Stimulated activated CD4-positive, alpha-beta T cell treated with anti-CD3 and anti-CD28 coated beads, Interleukin-2, amount 100 ng/mL, for 4 hours (primary cell): ENCODE data around the gene ZC3H14.
"Not testable (repeated sequence)": the region's sequence is repeated elsewhere in the genome, so short reads cannot be mapped to it uniquely, and the experiment has no call there.

Source experiments
- DNase-seq: peaks from one replicate; pipeline ENCODE4 v3.0.0-alpha.2; 2020; ENCODE audit warnings: low read depth

Gene ZC3H14, protein sequence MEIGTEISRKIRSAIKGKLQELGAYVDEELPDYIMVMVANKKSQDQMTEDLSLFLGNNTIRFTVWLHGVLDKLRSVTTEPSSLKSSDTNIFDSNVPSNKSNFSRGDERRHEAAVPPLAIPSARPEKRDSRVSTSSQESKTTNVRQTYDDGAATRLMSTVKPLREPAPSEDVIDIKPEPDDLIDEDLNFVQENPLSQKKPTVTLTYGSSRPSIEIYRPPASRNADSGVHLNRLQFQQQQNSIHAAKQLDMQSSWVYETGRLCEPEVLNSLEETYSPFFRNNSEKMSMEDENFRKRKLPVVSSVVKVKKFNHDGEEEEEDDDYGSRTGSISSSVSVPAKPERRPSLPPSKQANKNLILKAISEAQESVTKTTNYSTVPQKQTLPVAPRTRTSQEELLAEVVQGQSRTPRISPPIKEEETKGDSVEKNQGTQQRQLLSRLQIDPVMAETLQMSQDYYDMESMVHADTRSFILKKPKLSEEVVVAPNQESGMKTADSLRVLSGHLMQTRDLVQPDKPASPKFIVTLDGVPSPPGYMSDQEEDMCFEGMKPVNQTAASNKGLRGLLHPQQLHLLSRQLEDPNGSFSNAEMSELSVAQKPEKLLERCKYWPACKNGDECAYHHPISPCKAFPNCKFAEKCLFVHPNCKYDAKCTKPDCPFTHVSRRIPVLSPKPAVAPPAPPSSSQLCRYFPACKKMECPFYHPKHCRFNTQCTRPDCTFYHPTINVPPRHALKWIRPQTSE

GRCh38 chr14:88562831-88563686, at the start of gene ZC3H14:
Gene ZC3H14 (plus strand): TSS chr14:88563037. CDS start chr14:88563134, 97 bp downstream.
- DNase-seq = peak; percentile 82

GRCh38 chr14:88515499-88516221, 47.2 kb upstream of the ZC3H14 start:
- DNase-seq = no peak

- no peak for DNase-seq
These were observed 45.9 kb upstream of the ZC3H14 start for GRCh38 chr14:88516861-88517357.

GRCh38 chr14:88518592-88519512, 44.0 kb upstream of the ZC3H14 start:
- DNase-seq = no peak

DNA sequence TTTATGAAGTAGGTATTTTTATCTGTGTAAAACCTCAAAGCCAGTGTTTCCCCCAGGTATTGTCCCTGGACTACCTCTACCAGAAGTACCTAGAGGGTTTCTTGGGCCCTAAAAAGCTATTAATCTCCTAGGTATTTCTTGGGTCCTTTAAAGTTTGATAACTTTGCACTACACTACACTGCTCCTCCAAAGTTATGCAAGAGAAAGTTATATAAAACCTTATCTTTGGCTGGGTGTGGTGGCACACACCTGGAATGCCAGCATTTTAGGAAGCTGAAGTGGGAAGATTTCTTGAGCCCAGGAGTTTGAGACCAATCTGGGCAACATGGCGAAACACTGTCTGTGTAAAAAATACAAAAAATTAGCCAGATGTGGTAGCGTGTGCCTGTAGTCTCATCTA, 42.9 kb upstream of the ZC3H14 start:
- DNase-seq = no peak

- no peak for DNase-seq
These were observed 41.0 kb upstream of the ZC3H14 start for GRCh38 chr14:88521818-88522217.

DNA sequence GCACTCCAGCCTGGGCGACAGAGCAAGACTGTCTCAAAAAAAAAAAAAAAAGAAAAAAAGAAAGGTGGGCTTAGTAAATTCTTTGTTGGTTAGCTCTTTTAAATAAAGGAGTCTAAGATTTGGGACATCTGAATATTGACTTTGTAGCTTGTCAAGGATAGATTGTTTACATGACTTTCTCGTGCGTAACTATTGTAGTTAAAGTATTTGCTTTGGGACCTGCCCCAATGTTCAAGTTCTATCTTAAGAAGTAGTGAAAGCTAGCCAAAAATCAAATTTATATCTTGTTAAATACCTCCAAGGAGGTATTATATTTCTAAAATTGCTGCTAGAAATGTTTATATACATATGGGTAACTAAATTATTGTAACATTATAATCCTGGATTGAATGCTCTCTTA, 40.4 kb upstream of the ZC3H14 start:
- DNase-seq = no peak

GRCh38 chr14:88529889-88530288, 32.9 kb upstream of the ZC3H14 start:
- not testable (repeated sequence) for DNase-seq

- no peak for DNase-seq
These were observed 29.7 kb upstream of the ZC3H14 start for GRCh38 chr14:88533064-88533602.

DNA sequence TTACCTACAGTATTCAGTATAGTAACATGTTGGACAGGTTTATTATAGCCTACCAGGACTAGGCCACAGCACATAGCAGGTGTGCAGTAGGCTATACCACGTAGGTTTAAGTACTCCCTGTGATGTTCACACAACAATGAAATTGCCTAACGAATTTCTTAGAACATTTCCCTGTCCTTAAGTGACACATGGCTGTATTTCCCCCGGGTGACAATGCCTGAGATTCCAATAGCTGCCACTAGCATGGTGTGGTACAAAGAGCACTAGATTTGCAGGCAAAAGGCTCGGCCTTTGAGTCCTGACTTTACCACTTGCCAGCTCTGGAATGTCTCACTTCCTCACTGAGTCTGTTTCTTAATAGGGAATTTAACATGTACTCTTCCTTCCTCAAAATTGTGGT, 27.7 kb upstream of the ZC3H14 start:
- DNase-seq = no peak

GRCh38 chr14:88535813-88536212, 27.0 kb upstream of the ZC3H14 start:
- DNase-seq = no peak

- no peak for DNase-seq
These were observed 21.5 kb upstream of the ZC3H14 start for GRCh38 chr14:88541324-88541723.

- no peak for DNase-seq
These were observed 19.7 kb upstream of the ZC3H14 start for GRCh38 chr14:88542857-88543795.

DNA sequence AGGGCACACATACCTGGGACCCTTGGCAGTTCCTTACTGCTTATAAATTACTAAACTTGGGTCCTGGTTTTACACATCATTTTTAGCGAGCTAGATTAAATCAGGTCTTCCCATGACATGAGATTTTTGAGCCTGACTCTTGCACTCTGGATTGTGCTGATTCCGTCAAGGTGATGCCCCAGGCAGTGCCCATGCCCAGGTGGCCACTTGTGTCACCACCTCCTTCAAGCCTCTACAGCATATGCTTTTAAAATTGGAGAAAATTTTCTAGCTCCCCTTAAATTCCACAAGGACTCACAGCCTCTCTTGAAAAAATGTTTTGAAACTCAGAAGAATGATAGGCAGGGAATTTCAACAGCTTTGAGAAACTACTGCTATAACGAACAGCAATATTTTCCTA, 17.6 kb upstream of the ZC3H14 start:
- no peak for DNase-seq

DNA sequence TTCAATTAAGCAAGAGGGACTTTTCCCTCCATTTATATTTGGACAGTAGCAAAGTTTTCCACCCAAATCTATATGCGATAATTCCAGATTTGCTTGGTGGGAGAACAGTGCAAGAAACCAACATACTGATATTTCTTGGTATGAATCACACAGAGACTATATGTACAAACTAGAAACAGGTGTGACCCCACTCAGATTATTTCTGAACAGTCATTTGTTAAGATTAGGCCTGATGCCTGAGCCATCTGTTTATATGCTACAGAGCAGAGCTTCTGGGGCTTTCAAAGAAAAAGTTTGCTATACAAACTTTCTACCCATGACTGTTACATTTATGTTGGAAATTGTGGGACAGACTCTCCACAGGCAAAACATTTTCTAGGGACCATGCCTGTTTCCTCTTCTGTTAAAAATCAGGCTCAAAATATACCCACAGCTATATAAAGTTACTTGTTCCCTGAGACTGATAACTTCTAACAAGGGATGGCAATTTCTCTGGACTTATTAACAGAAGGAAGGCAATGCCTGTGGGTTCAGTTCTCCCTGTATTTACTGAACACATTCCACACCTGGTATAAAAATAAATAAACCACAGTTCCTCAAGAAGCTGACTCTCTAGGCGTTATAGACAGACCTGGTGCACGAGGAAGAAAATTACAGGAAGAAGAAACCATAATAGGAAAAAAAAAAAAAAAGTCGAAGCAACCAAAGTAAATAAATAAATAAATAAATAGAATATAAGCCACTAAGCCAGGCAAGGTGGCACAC, 16.0 kb upstream of the ZC3H14 start:
- DNase-seq = no peak

DNA sequence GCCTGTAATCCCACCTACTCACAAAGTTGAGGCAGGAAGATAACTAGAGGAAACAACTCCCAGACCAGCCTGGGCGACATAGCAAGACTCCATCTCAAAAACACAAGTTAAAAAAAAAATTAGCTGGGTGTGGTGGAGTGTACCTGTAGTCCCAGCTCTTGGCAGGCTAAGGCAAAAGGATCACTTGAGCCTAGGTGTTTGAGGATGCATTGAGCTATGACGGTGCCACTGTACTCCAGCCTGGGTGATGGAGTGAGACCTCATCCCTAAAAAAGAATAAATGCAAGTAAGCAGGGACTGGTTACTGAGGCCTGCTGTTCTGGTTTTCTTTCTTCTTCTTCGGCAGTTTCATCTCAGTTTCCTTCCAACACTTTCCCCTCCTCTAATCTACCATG, 15.5 kb upstream of the ZC3H14 start:
- no peak for DNase-seq

DNA sequence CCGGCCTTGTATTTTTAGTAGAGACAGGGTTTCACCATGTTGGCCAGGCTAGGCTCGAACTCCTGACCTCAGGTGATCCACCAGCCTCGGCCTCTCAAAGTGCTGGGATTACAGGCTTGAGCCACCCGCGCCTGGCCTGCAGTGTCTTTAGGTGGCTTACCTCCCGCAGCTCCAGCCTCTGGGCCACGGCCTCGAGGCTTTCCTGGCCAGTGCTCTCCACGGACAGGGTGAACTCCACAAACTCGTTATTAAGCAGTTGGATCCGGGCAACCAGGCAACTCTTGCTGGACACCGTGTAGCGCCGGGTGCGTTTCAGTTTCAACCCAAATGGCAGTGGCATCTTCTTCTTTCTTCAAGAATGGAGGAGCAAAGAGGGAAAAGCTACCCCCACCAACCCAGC, 12.8 kb upstream of the ZC3H14 start:
- DNase-seq = no peak
